Measurements from ENCODE around the gene NIT1. TPM values are rescaled to one million over a fixed set of nuclear protein-coding genes. Genes with fewer than 3 reads are reported as not detected.
A peak's percentile ranks its signal among the peaks of the same experiment; 100 is the strongest.

NIT1 gene
- total RNA-seq, 1 experiment from 2014 or later, result 65.9 TPM

- no peak for DNase-seq (ENCODE audit: low read depth, low spot score)
- Histone ChIP-seq H3K27me3 (ENCODE audit: insufficient read depth, low read length) (no peaks in the 10 kb centered on the region), H3K36me3 (ENCODE audit: control insufficient read depth in 1 of 2, insufficient read depth in 2 of 2, low read length in 2 of 2) (no peaks in the 10 kb centered on the region), H4K20me1 (ENCODE audit: insufficient read depth) (no peaks in the 10 kb centered on the region), H3K9ac (ENCODE audit: low read length) (no peak overlapping the region), H3K4me2 (ENCODE audit: low read length) (no peak overlapping the region), H3K9me2 (ENCODE audit: insufficient read depth) (no peaks in the 10 kb centered on the region), H3K4me3 (replicated peaks in 1 of 2; ENCODE audit: low read depth in 1 of 2, low read length in 2 of 2) (no peak overlapping the region), H2AFZ (ENCODE audit: low read depth, low read length, poor library complexity, severe bottlenecking) (no peak overlapping the region), H3K27ac (ENCODE audit: low read depth, low read length) (no peak overlapping the region), H3K4me1 (ENCODE audit: control insufficient read depth in 1 of 2, insufficient read depth in 2 of 2, low read length in 2 of 2) (peaks cover 0 to 22% of the 10 kb centered on the region in 2 experiments; a peak in 1 of 4 replicates), H3K79me2 (ENCODE audit: insufficient read depth, low read length) (no peaks in the 10 kb centered on the region), H3K9me3 (ENCODE audit: control insufficient read depth in 1 of 2, insufficient read depth in 1 of 2, low read depth in 1 of 2, low read length in 2 of 2) (no peaks in the 10 kb centered on the region)
- RAD21 ChIA-PET (ENCODE audit: low non-redundant PET in 1 of 2, low total read pairs in 2 of 2, uncharacterized antibody in 2 of 2, unreplicated experiment in 2 of 2), result no interaction called here
- ATAC-seq, result peak; percentile 39; the same call in 1 of the 2 replicates
- intact Hi-C loops (cut with micrococcal nuclease), result no loop called here
- POLR2A ChIA-PET, result no interaction called here
- BruUV-seq (replicated peaks), result no TSS peak
- TF ChIP-seq REST (IDR thresholded peaks at IDR 0.05; ENCODE audit: low read depth), result no peak
- TF ChIP-seq ELF1 (IDR thresholded peaks at IDR 0.05; ENCODE audit: borderline replicate concordance, low read depth), result no peak
- no peak for TF ChIP-seq CTCF (IDR thresholded peaks at IDR 0.05 in 2 of 3, conservative IDR thresholded peaks at IDR 0.05 in 1 of 3; ENCODE audit: borderline replicate concordance in 1 of 3, insufficient read depth in 1 of 3, low read depth in 2 of 3, low read length in 2 of 3)
- TF ChIP-seq SP1 (IDR thresholded peaks at IDR 0.05; ENCODE audit: low read depth), result no peak
- no peak for TF ChIP-seq CBX3 (IDR thresholded peaks at IDR 0.05; ENCODE audit: low read depth)
- no peak for TF ChIP-seq YY1 (IDR thresholded peaks at IDR 0.05; ENCODE audit: extremely low read depth, insufficient replicate concordance, low read depth, low read length)
- TF ChIP-seq EGR1 (IDR thresholded peaks at IDR 0.05; ENCODE audit: low read depth), result no peak
- no peak for TF ChIP-seq MAX (IDR thresholded peaks at IDR 0.05)
- TF ChIP-seq TCF7L2 (IDR thresholded peaks at IDR 0.05; ENCODE audit: borderline replicate concordance, extremely low read depth, insufficient read depth, insufficient read length), result no peak
- TF ChIP-seq ZFX (IDR thresholded peaks at IDR 0.05), result no peak
- TF ChIP-seq CEBPB (IDR thresholded peaks at IDR 0.05; ENCODE audit: low read depth), result no peak
- TF ChIP-seq EZH2 (IDR thresholded peaks at IDR 0.05), result no peak
- no peak for TF ChIP-seq ZNF274 (IDR thresholded peaks at IDR 0.05; ENCODE audit: low read depth, low read length)
- TF ChIP-seq FOSL1 (IDR thresholded peaks at IDR 0.05; ENCODE audit: low read depth), result no peak
- no peak for TF ChIP-seq RAD21 (IDR thresholded peaks at IDR 0.05; ENCODE audit: low read depth)
- no peak for TF ChIP-seq POLR2AphosphoS5 (IDR thresholded peaks at IDR 0.05; ENCODE audit: low read depth, low read length)
- no peak for TF ChIP-seq SIN3A (IDR thresholded peaks at IDR 0.05; ENCODE audit: low read depth)
- CTCF ChIA-PET, result no interaction called here
These were observed 49.3 kb upstream of the NIT1 start for GRCh38 chr1:161068306-161069234.

Measured in HCT116 (cell line).